PC-9 (cell line): ENCODE results near the gene PAFAH2.

Experiments
- CTCF ChIP-seq: fragments of 200-600 bp; sonication (generic); conservative IDR thresholded peaks from 2 replicates; pipeline ENCODE4 v1.6.1; 2017; ENCODE audit warnings: mixed run types, antibody characterized with exemption, mild to moderate bottlenecking, moderate library complexity
- EZH2 ChIP-seq: fragments of 200-600 bp; sonication (generic); IDR thresholded peaks from 2 replicates; pipeline ENCODE4 v1.8.0; 2017; ENCODE audit warnings: antibody characterized with exemption, low read depth

- no peak for TF ChIP-seq CTCF
- no peak for TF ChIP-seq EZH2
Observed at GRCh38 chr1:25978403-25978802, 19.5 kb downstream of the PAFAH2 start.
